OCI-LY1 (cell line): ENCODE results near the gene BASP1.

ENCODE experiments used
- H2AFZ ChIP-seq: fragments of 200-600 bp; sonication (generic), shearing (Covaris generic); 2 replicates; pipeline ENCODE4 v1.6.0; 2014; ENCODE audit warnings: antibody characterized with exemption, mild to moderate bottlenecking, low read length
- H3F3A ChIP-seq: fragments of 200-600 bp; sonication (generic), shearing (Covaris generic); 2 replicates; pipeline ENCODE4 v1.6.0; 2014; ENCODE audit warnings: mild to moderate bottlenecking, antibody characterized with exemption, low read length, moderate library complexity; ENCODE audit not compliant: insufficient read depth
- H3K27ac ChIP-seq: fragments of 200-600 bp; sonication (generic); 2 replicates; pipeline ENCODE4 v1.5.1; 2014; ENCODE audit warnings: low read length, mixed run types, mild to moderate bottlenecking, low read depth; ENCODE audit not compliant: poor library complexity, severe bottlenecking
- H3K27me3 ChIP-seq: fragments of 200-600 bp; sonication (generic); 2 replicates; pipeline ENCODE4 v1.6.0; 2014; ENCODE audit warnings: antibody characterized with exemption, mild to moderate bottlenecking, low read length, moderate library complexity; ENCODE audit not compliant: insufficient read depth
- H3K36me3 ChIP-seq: fragments of 200-600 bp; sonication (generic); 2 replicates; pipeline ENCODE4 v1.6.1; 2014; ENCODE audit warnings: mild to moderate bottlenecking, antibody characterized with exemption, low read length, moderate library complexity, mixed read lengths; ENCODE audit not compliant: insufficient read depth
- H3K4me1 ChIP-seq: fragments of 200-600 bp; sonication (generic); 2 replicates; pipeline ENCODE4 v1.5.1; 2014; ENCODE audit warnings: mild to moderate bottlenecking, low read length, moderate library complexity; ENCODE audit not compliant: insufficient read depth, severe bottlenecking
- H3K4me2 ChIP-seq: fragments of 200-600 bp; sonication (generic), shearing (Covaris generic); 2 replicates; pipeline ENCODE4 v1.6.1; 2014; ENCODE audit warnings: low read length
- H3K4me3 ChIP-seq: fragments of 200-600 bp; sonication (generic); 2 replicates; pipeline ENCODE4 v1.5.1; 2014; ENCODE audit warnings: low read length, low read depth, mild to moderate bottlenecking, mixed read lengths; ENCODE audit not compliant: poor library complexity, severe bottlenecking
- H3K79me2 ChIP-seq: fragments of 200-600 bp; shearing (Covaris generic); 2 replicates; pipeline ENCODE4 v1.6.1; 2016; ENCODE audit warnings: mixed run types, low read length, mixed read lengths; ENCODE audit not compliant: insufficient read depth
- H3K9ac ChIP-seq: fragments of 200-600 bp; sonication (generic), shearing (Covaris generic); 2 replicates; pipeline ENCODE4 v1.6.1; 2014; ENCODE audit warnings: mild to moderate bottlenecking, low read length, mixed read lengths
- H3K9me2 ChIP-seq: fragments of 200-600 bp; sonication (generic), shearing (Covaris generic); 2 replicates; pipeline ENCODE4 v1.6.1; 2014; ENCODE audit warnings: low read depth, mild to moderate bottlenecking, low read length, mixed read lengths
- H3K9me3 ChIP-seq: fragments of 200-600 bp; shearing (Covaris generic); 2 replicates; pipeline ENCODE4 v1.6.1; 2014; ENCODE audit warnings: low read length, mixed read lengths
- H4K20me1 ChIP-seq: fragments of 200-600 bp; sonication (generic), shearing (Covaris generic); 2 replicates; pipeline ENCODE4 v1.6.0; 2016; ENCODE audit warnings: mild to moderate bottlenecking, low read length; ENCODE audit not compliant: insufficient read depth
- CTCF ChIP-seq: fragments of 200-600 bp; sonication (generic), shearing (Covaris generic); IDR thresholded peaks from 2 replicates; pipeline ENCODE4 v1.5.1; 2017; ENCODE audit warnings: mild to moderate bottlenecking, antibody characterized with exemption, low read length, moderate library complexity, mixed read lengths
- EZH2 ChIP-seq: fragments of 200-600 bp; sonication (generic), shearing (Covaris generic); IDR thresholded peaks from 2 replicates; pipeline ENCODE4 v1.8.0; 2017; ENCODE audit warnings: borderline replicate concordance, mixed run types, mild to moderate bottlenecking, antibody characterized with exemption, low read length, moderate library complexity, mixed read lengths

The BASP1 gene

GRCh38 chr5:17235731-17236330, 18.4 kb downstream of the BASP1 start:
- H3K36me3 ChIP-seq: peaks cover 70% of the 10 kb centered on the region
- no peaks in the 10 kb centered on the region for H3K9me3 ChIP-seq
- no peak overlapping the region for H3K4me3 ChIP-seq
- no peak overlapping the region for H2AFZ ChIP-seq
- H4K20me1 ChIP-seq: no peaks in the 10 kb centered on the region
- H3K4me1 ChIP-seq: peaks cover 67% of the 10 kb centered on the region
- H3K9me2 ChIP-seq: no peaks in the 10 kb centered on the region
- H3K4me2 ChIP-seq: no peak overlapping the region
- no peak overlapping the region for H3K27ac ChIP-seq
- peaks cover 95% of the 10 kb centered on the region for H3K79me2 ChIP-seq
- H3K27me3 ChIP-seq: no peaks in the 10 kb centered on the region
- H3K9ac ChIP-seq: no peak overlapping the region
- TF ChIP-seq EZH2: no peak
- no peak for TF ChIP-seq CTCF
- no peaks in the 10 kb centered on the region for H3F3A ChIP-seq

- TF ChIP-seq EZH2: no peak
Measured at GRCh38 chr5:17238521-17239041, 21.1 kb downstream of the BASP1 start.

GRCh38 chr5:17239953-17240352, 22.5 kb downstream of the BASP1 start:
- peaks cover 94% of the 10 kb centered on the region for H3K79me2 ChIP-seq
- H4K20me1 ChIP-seq: no peaks in the 10 kb centered on the region
- peaks cover 62% of the 10 kb centered on the region for H3K36me3 ChIP-seq
- H3F3A ChIP-seq: no peaks in the 10 kb centered on the region
- H3K4me2 ChIP-seq: peak overlapping the region; percentile 11; the same call in 1 of the 2 replicates
- H2AFZ ChIP-seq: no peak overlapping the region
- H3K9ac ChIP-seq: no peak overlapping the region
- H3K9me2 ChIP-seq: no peaks in the 10 kb centered on the region
- no peak overlapping the region for H3K4me3 ChIP-seq
- H3K27ac ChIP-seq: peak overlapping the region; percentile 71
- H3K4me1 ChIP-seq: peaks cover 81% of the 10 kb centered on the region
- no peaks in the 10 kb centered on the region for H3K27me3 ChIP-seq
- TF ChIP-seq CTCF (no peak), EZH2 (no peak)
- no peaks in the 10 kb centered on the region for H3K9me3 ChIP-seq

More at GRCh38 chr5:17238521-17239041, 21.1 kb downstream of the BASP1 start:
- no peaks in the 10 kb centered on the region for H3F3A ChIP-seq
- H4K20me1 ChIP-seq: no peaks in the 10 kb centered on the region
- no peak overlapping the region; the same call in 1 of the 2 replicates for H3K4me2 ChIP-seq
- peaks cover 84% of the 10 kb centered on the region for H3K4me1 ChIP-seq
- H3K79me2 ChIP-seq: peaks cover 95% of the 10 kb centered on the region
- peaks cover 66% of the 10 kb centered on the region for H3K36me3 ChIP-seq
- no peaks in the 10 kb centered on the region for H3K27me3 ChIP-seq
- no peak overlapping the region for H3K4me3 ChIP-seq
- H3K9me2 ChIP-seq: no peaks in the 10 kb centered on the region
- no peaks in the 10 kb centered on the region for H3K9me3 ChIP-seq
- peak overlapping the region; percentile 3 for H3K27ac ChIP-seq
- H2AFZ ChIP-seq: no peak overlapping the region
- no peak overlapping the region for H3K9ac ChIP-seq

- no peaks in the 10 kb centered on the region for H3K9me3 ChIP-seq
- no peaks in the 10 kb centered on the region for H3K27me3 ChIP-seq
- no peaks in the 10 kb centered on the region for H4K20me1 ChIP-seq
- TF ChIP-seq CTCF: no peak
- TF ChIP-seq EZH2: no peak
- peaks cover 96% of the 10 kb centered on the region for H3K79me2 ChIP-seq
- no peaks in the 10 kb centered on the region; the same call in 1 of the 2 replicates for H3F3A ChIP-seq
- H3K4me2 ChIP-seq: peak overlapping the region; percentile 37; the same call in 1 of the 2 replicates
- H2AFZ ChIP-seq: no peak overlapping the region
- H3K27ac ChIP-seq: peak overlapping the region; percentile 71
- H3K9ac ChIP-seq: no peak overlapping the region
- no peak overlapping the region for H3K4me3 ChIP-seq
- no peaks in the 10 kb centered on the region for H3K9me2 ChIP-seq
- peaks cover 80% of the 10 kb centered on the region for H3K4me1 ChIP-seq
- H3K36me3 ChIP-seq: peaks cover 60% of the 10 kb centered on the region
Measured at GRCh38 chr5:17240487-17240886, 23.1 kb downstream of the BASP1 start.
